ENCODE data around the gene RAD51C. TPM values are rescaled to one million over a fixed set of nuclear protein-coding genes. Genes with fewer than 3 reads are reported as not detected.
A peak's percentile ranks its signal among the peaks of the same experiment; 100 is the strongest.

RAD51C gene
- total RNA-seq, 1 experiment from 2014 or later: 63.4 TPM

GRCh38 chr17:58755577-58756245, 63.3 kb downstream of the RAD51C start, which contains the start of gene PPM1E:
TSS of gene PPM1E (plus strand) at chr17:58755854.
- peak within 1 kb of the TSS; percentile 71 for H3K4me2 ChIP-seq
- H3K9me3 ChIP-seq (ENCODE audit: insufficient read depth, low read depth): no peaks in the 10 kb centered on the region

GRCh38 chr17:58756246-58757161, 64.1 kb downstream of the RAD51C start:
- Histone ChIP-seq H2AFZ (no peak overlapping the region), H3K36me3 (ENCODE audit: low read depth) (no peaks in the 10 kb centered on the region), H3F3A (ENCODE audit: insufficient read depth, low read depth) (no peaks in the 10 kb centered on the region), H4K20me1 (ENCODE audit: insufficient read depth) (no peaks in the 10 kb centered on the region), H3K27ac (no peak overlapping the region), H3K9me3 (ENCODE audit: insufficient read depth, low read depth) (no peaks in the 10 kb centered on the region), H3K79me2 (ENCODE audit: low read depth) (no peaks in the 10 kb centered on the region), H3K9me2 (ENCODE audit: insufficient read depth) (no peaks in the 10 kb centered on the region), H3K4me2 (peak overlapping the region; percentile 71), H3K4me3 (peak overlapping the region; percentile 36; the same call in 1 of the 2 replicates), H3K4me1 (replicated peaks; ENCODE audit: insufficient read depth) (no peaks in the 10 kb centered on the region), H3K27me3 (ENCODE audit: insufficient read depth, low read depth) (peaks cover 45% of the 10 kb centered on the region)
- ChIA-PET CTCF (no interaction called here), POLR2A (ENCODE audit: unreplicated experiment) (interaction anchor here (0.5 kb wide), 1 partner anchor 8 kb away, joined by 5 read pairs; no protein-coding TSS in a partner anchor)
- peak; percentile 96 for TF ChIP-seq EZH2 (IDR thresholded peaks at IDR 0.05; ENCODE audit: low read depth)
- TF ChIP-seq CTCF (conservative IDR thresholded peaks at IDR 0.05): no peak
- no TSS peak for BruUV-seq (replicated peaks)
- intact Hi-C loops (cut with micrococcal nuclease; ENCODE audit: unreplicated experiment): loop anchor here (5.0 kb wide), 1 partner anchor 519 kb away; the partner anchor contains the start of gene LPO
- DNase-seq: no peak

More at GRCh38 chr17:58755577-58756245, 63.3 kb downstream of the RAD51C start, which contains the start of gene PPM1E:
- POLR2A ChIA-PET (ENCODE audit: unreplicated experiment): no interaction called here
- Histone ChIP-seq H3K4me1 (replicated peaks; ENCODE audit: insufficient read depth) (no peaks in the 10 kb centered on the region), H2AFZ (no peak within 1 kb of the TSS), H3K36me3 (ENCODE audit: low read depth) (no peaks in the 10 kb centered on the region), H3K27me3 (ENCODE audit: insufficient read depth, low read depth) (peaks cover 45% of the 10 kb centered on the region), H3K79me2 (ENCODE audit: low read depth) (no peaks in the 10 kb centered on the region), H4K20me1 (ENCODE audit: insufficient read depth) (no peaks in the 10 kb centered on the region), H3F3A (ENCODE audit: insufficient read depth, low read depth) (no peaks in the 10 kb centered on the region), H3K9me2 (ENCODE audit: insufficient read depth) (no peaks in the 10 kb centered on the region), H3K27ac (no peak within 1 kb of the TSS), H3K4me3 (peak within 1 kb of the TSS; percentile 36; the same call in 1 of the 2 replicates)
- no TSS peak for BruUV-seq (replicated peaks)
- CTCF ChIA-PET: no interaction called here
- DNase-seq: peak; percentile 7 to 19
- no peak for TF ChIP-seq CTCF (conservative IDR thresholded peaks at IDR 0.05)
- TF ChIP-seq EZH2 (IDR thresholded peaks at IDR 0.05; ENCODE audit: low read depth): no peak
- intact Hi-C loops (cut with micrococcal nuclease; ENCODE audit: unreplicated experiment): loop anchor here (5.0 kb wide), 1 partner anchor 518 kb away; the partner anchor contains the start of gene LPO

- TF ChIP-seq EZH2 (IDR thresholded peaks at IDR 0.05; ENCODE audit: low read depth): no peak
- no peaks in the 10 kb centered on the region for H3K4me1 ChIP-seq (replicated peaks; ENCODE audit: insufficient read depth)
- H3K9me2 ChIP-seq (ENCODE audit: insufficient read depth): no peaks in the 10 kb centered on the region
- H2AFZ ChIP-seq: no peak overlapping the region
- peaks cover 49% of the 10 kb centered on the region for H3K27me3 ChIP-seq (ENCODE audit: insufficient read depth, low read depth)
- POLR2A ChIA-PET (ENCODE audit: unreplicated experiment): no interaction called here
- no peaks in the 10 kb centered on the region for H4K20me1 ChIP-seq (ENCODE audit: insufficient read depth)
- no peaks in the 10 kb centered on the region for H3K9me3 ChIP-seq (ENCODE audit: insufficient read depth, low read depth)
- intact Hi-C loops (cut with micrococcal nuclease; ENCODE audit: unreplicated experiment): loop anchor here (5.0 kb wide), 1 partner anchor 520 kb away; the partner anchor contains the start of gene LPO
- no peak overlapping the region for H3K4me3 ChIP-seq
- no peaks in the 10 kb centered on the region for H3K36me3 ChIP-seq (ENCODE audit: low read depth)
- H3K4me2 ChIP-seq: no peak overlapping the region
- H3F3A ChIP-seq (ENCODE audit: insufficient read depth, low read depth): no peaks in the 10 kb centered on the region
- no peak overlapping the region for H3K27ac ChIP-seq
- no peak for DNase-seq
- no TSS peak for BruUV-seq (replicated peaks)
- H3K79me2 ChIP-seq (ENCODE audit: low read depth): no peaks in the 10 kb centered on the region
- CTCF ChIA-PET: no interaction called here
Measured at GRCh38 chr17:58757162-58757613, 64.8 kb downstream of the RAD51C start.

Measured in PC-9 (cell line).